Measurements from ENCODE around the gene CCDC188. TPM values are rescaled to one million over a fixed set of nuclear protein-coding genes. Genes with fewer than 3 reads are reported as not detected.
A peak's percentile ranks its signal among the peaks of the same experiment; 100 is the strongest.

Gene CCDC188
- total and polyA plus RNA-seq, 4 experiments from 2014 or later = not detected

GRCh38 chr22:20156611-20157429 lies 6.0 kb upstream of the CCDC188 start:
- Histone ChIP-seq H3K4me3 (ENCODE audit: low read length in 2 of 2) (no peak overlapping the region), H3K36me3 (ENCODE audit: insufficient read depth, low read length) (no peaks in the 10 kb centered on the region), H3K27me3 (ENCODE audit: insufficient read depth, low read length) (no peaks in the 10 kb centered on the region), H3K27ac (ENCODE audit: low read depth, low read length) (no peak overlapping the region), H3K9me3 (ENCODE audit: control insufficient read depth in 1 of 2, low read length in 2 of 2) (no peaks in the 10 kb centered on the region), H3K4me1 (ENCODE audit: insufficient read depth, low read length) (no peaks in the 10 kb centered on the region)
- DNase-seq = peak; percentile 69 to 85 (median 81)
- Mint-ChIP-seq H3K4me3 (no peak overlapping the region), H3K27ac (no peak overlapping the region), H3K9me3 (no peaks in the 10 kb centered on the region), H3K4me1 (peaks cover 0 to 5% (median 2%) of the 10 kb centered on the region in 4 donors), H3K36me3 (no peaks in the 10 kb centered on the region), H3K27me3 (peaks cover 0 to 3% of the 10 kb centered on the region in 2 donors)
- intact Hi-C loops (cut with micrococcal nuclease) = loop anchor here (1.0 to 5.0 kb wide), 4 partner anchors 111 to 585 kb away; partner anchors contain the start of gene RTN4R
- ChIA-PET POLR2A (ENCODE audit: partially characterized antibody) (interaction anchor here (0.7 to 1.1 kb wide), 3 partner anchors 8 to 82 kb away, joined by 3 to 4 read pairs (median 3); no protein-coding TSS in a partner anchor), CTCF (ENCODE audit: partially characterized antibody) (interaction anchor here (0.6 to 3.0 kb wide), 15 partner anchors 18 to 300 kb away, joined by 3 to 31 read pairs (median 3); no protein-coding TSS in a partner anchor)

GRCh38 chr22:20156042-20156389 lies 5.2 kb upstream of the CCDC188 start:
- CTCF ChIA-PET (ENCODE audit: partially characterized antibody) = interaction anchor here (0.9 to 3.0 kb wide), 4 partner anchors 87 to 130 kb away, joined by 3 to 31 read pairs (median 6); no protein-coding TSS in a partner anchor
- Mint-ChIP-seq H3K27ac (no peak overlapping the region), H3K4me1 (peaks cover 0 to 5% (median 2%) of the 10 kb centered on the region in 4 donors), H3K4me3 (no peak overlapping the region), H3K36me3 (no peaks in the 10 kb centered on the region), H3K27me3 (peaks cover 0 to 3% of the 10 kb centered on the region in 2 donors), H3K9me3 (no peaks in the 10 kb centered on the region)
- POLR2A ChIA-PET (ENCODE audit: partially characterized antibody) = no interaction called here
- no peak for DNase-seq
- intact Hi-C loops (cut with micrococcal nuclease) = loop anchor here (5.0 kb wide), 1 partner anchor 586 kb away; no protein-coding TSS in a partner anchor
- Histone ChIP-seq H3K27ac (ENCODE audit: low read depth, low read length) (no peak overlapping the region), H3K4me3 (ENCODE audit: low read length in 2 of 2) (no peak overlapping the region), H3K9me3 (ENCODE audit: control insufficient read depth in 1 of 2, low read length in 2 of 2) (no peaks in the 10 kb centered on the region), H3K4me1 (ENCODE audit: insufficient read depth, low read length) (no peaks in the 10 kb centered on the region), H3K27me3 (ENCODE audit: insufficient read depth, low read length) (no peaks in the 10 kb centered on the region), H3K36me3 (ENCODE audit: insufficient read depth, low read length) (no peaks in the 10 kb centered on the region)

GRCh38 chr22:20155330-20156041 lies 4.6 kb upstream of the CCDC188 start:
- H3K27me3 ChIP-seq (ENCODE audit: insufficient read depth, low read length) = no peaks in the 10 kb centered on the region
- Mint-ChIP-seq H3K4me3 (no peak overlapping the region), H3K4me1 (peaks cover 0 to 5% (median 2%) of the 10 kb centered on the region in 4 donors), H3K27ac (no peak overlapping the region), H3K27me3 (peaks cover 0 to 3% of the 10 kb centered on the region in 2 donors), H3K9me3 (no peaks in the 10 kb centered on the region), H3K36me3 (no peaks in the 10 kb centered on the region)
- H3K36me3 ChIP-seq (ENCODE audit: insufficient read depth, low read length) = no peaks in the 10 kb centered on the region
- H3K4me1 ChIP-seq (ENCODE audit: insufficient read depth, low read length) = no peaks in the 10 kb centered on the region
- intact Hi-C loops (cut with micrococcal nuclease) = loop anchor here (5.0 kb wide), 1 partner anchor 587 kb away; no protein-coding TSS in a partner anchor
- ChIA-PET POLR2A (ENCODE audit: partially characterized antibody) (no interaction called here), CTCF (ENCODE audit: partially characterized antibody) (interaction anchor here (0.9 to 3.0 kb wide), 3 partner anchors 114 to 131 kb away, joined by 3 to 31 read pairs (median 7); no protein-coding TSS in a partner anchor)
- no peak overlapping the region for H3K4me3 ChIP-seq (ENCODE audit: low read length in 2 of 2)
- H3K9me3 ChIP-seq (ENCODE audit: control insufficient read depth in 1 of 2, low read length in 2 of 2) = no peaks in the 10 kb centered on the region
- no peak overlapping the region for H3K27ac ChIP-seq (ENCODE audit: low read depth, low read length)
- peak in 2 of 5 donors; percentile 5 to 16 for DNase-seq

- Histone ChIP-seq H3K27me3 (ENCODE audit: insufficient read depth, low read length) (no peaks in the 10 kb centered on the region), H3K4me1 (ENCODE audit: insufficient read depth, low read length) (no peaks in the 10 kb centered on the region), H3K27ac (ENCODE audit: low read depth, low read length) (no peak overlapping the region), H3K9me3 (ENCODE audit: control insufficient read depth in 1 of 2, low read length in 2 of 2) (no peaks in the 10 kb centered on the region), H3K4me3 (ENCODE audit: low read length in 2 of 2) (no peak overlapping the region), H3K36me3 (ENCODE audit: insufficient read depth, low read length) (no peaks in the 10 kb centered on the region)
- Mint-ChIP-seq H3K9me3 (no peaks in the 10 kb centered on the region), H3K27ac (peak overlapping the region in 1 of 7 donors; percentile 29), H3K27me3 (peaks cover 0 to 3% of the 10 kb centered on the region in 2 donors), H3K4me1 (peaks cover 0 to 5% (median 2%) of the 10 kb centered on the region in 4 donors), H3K4me3 (no peak overlapping the region), H3K36me3 (no peaks in the 10 kb centered on the region)
- POLR2A ChIA-PET (ENCODE audit: partially characterized antibody) = no interaction called here
- intact Hi-C loops (cut with micrococcal nuclease) = loop anchor here (5.0 kb wide), 1 partner anchor 588 kb away; no protein-coding TSS in a partner anchor
- no peak for DNase-seq
- CTCF ChIA-PET (ENCODE audit: partially characterized antibody) = no interaction called here
Observed at GRCh38 chr22:20154602-20155187, 3.8 kb upstream of the CCDC188 start.

- Mint-ChIP-seq H3K4me3 (no peak overlapping the region), H3K27ac (peak overlapping the region in 1 of 7 donors; percentile 38), H3K9me3 (no peaks in the 10 kb centered on the region), H3K27me3 (peaks cover 0 to 3% of the 10 kb centered on the region in 2 donors), H3K36me3 (no peaks in the 10 kb centered on the region), H3K4me1 (peaks cover 0 to 5% (median 2%) of the 10 kb centered on the region in 4 donors)
- Histone ChIP-seq H3K4me3 (ENCODE audit: low read length in 2 of 2) (no peak overlapping the region), H3K4me1 (ENCODE audit: insufficient read depth, low read length) (no peaks in the 10 kb centered on the region), H3K9me3 (ENCODE audit: control insufficient read depth in 1 of 2, low read length in 2 of 2) (no peaks in the 10 kb centered on the region), H3K36me3 (ENCODE audit: insufficient read depth, low read length) (no peaks in the 10 kb centered on the region), H3K27me3 (ENCODE audit: insufficient read depth, low read length) (no peaks in the 10 kb centered on the region), H3K27ac (ENCODE audit: low read depth, low read length) (no peak overlapping the region)
- ChIA-PET POLR2A (ENCODE audit: partially characterized antibody) (no interaction called here), CTCF (ENCODE audit: partially characterized antibody) (interaction anchor here (0.9 to 1.0 kb wide), 2 partner anchors 25 to 182 kb away, joined by 3 read pairs; no protein-coding TSS in a partner anchor)
- no peak for DNase-seq
- intact Hi-C loops (cut with micrococcal nuclease) = no loop called here
Observed at GRCh38 chr22:20153945-20154344, 3.1 kb upstream of the CCDC188 start.

GRCh38 chr22:20152464-20152890 lies 1.6 kb upstream of the CCDC188 start:
- CTCF ChIA-PET (ENCODE audit: partially characterized antibody) = no interaction called here
- H3K27ac Mint-ChIP-seq = no peak overlapping the region

More at GRCh38 chr22:20152464-20152890, 1.6 kb upstream of the CCDC188 start:
- H3K4me3 Mint-ChIP-seq = no peak overlapping the region
- intact Hi-C loops (cut with micrococcal nuclease) = no loop called here
- H3K4me1 Mint-ChIP-seq = peaks cover 0 to 5% (median 2%) of the 10 kb centered on the region in 4 donors
- no peak for DNase-seq
- Histone ChIP-seq H3K9me3 (ENCODE audit: control insufficient read depth in 1 of 2, low read length in 2 of 2) (no peaks in the 10 kb centered on the region), H3K27me3 (ENCODE audit: insufficient read depth, low read length) (no peaks in the 10 kb centered on the region), H3K4me3 (ENCODE audit: low read length in 2 of 2) (no peak overlapping the region), H3K36me3 (ENCODE audit: insufficient read depth, low read length) (no peaks in the 10 kb centered on the region), H3K27ac (ENCODE audit: low read depth, low read length) (no peak overlapping the region), H3K4me1 (ENCODE audit: insufficient read depth, low read length) (no peaks in the 10 kb centered on the region)
- no peaks in the 10 kb centered on the region for H3K9me3 Mint-ChIP-seq
- H3K36me3 Mint-ChIP-seq = no peaks in the 10 kb centered on the region
- peaks cover 0 to 3% of the 10 kb centered on the region in 2 donors for H3K27me3 Mint-ChIP-seq
- POLR2A ChIA-PET (ENCODE audit: partially characterized antibody) = no interaction called here

Data from CD4-positive, alpha-beta memory T cell (primary cell).